ENCODE results near the gene AFF2.

GRCh38 chrX:148915474-148915873 lies 415.1 kb downstream of the AFF2 start:
- no peak for TF ChIP-seq CTCF (IDR thresholded peaks at IDR 0.05)
- no peak for TF ChIP-seq POLR2A (IDR thresholded peaks at IDR 0.05)

Measured in uterus (tissue), 2 donors.